GM18507 (cell line): ENCODE results near the gene PLCD1.

Experiments
- DNase-seq: peaks from one replicate; pipeline ENCODE4 v3.0.0; 2011; ENCODE audit warnings: low read depth; ENCODE audit not compliant: insufficient read length; ENCODE audit errors: extremely low spot score
- FAIRE-seq: peaks from 2 replicates; lab custom pipeline; 2011; peaks lifted over from hg19 to GRCh38; lab: Jason Lieb, UNC

Gene PLCD1

DNA sequence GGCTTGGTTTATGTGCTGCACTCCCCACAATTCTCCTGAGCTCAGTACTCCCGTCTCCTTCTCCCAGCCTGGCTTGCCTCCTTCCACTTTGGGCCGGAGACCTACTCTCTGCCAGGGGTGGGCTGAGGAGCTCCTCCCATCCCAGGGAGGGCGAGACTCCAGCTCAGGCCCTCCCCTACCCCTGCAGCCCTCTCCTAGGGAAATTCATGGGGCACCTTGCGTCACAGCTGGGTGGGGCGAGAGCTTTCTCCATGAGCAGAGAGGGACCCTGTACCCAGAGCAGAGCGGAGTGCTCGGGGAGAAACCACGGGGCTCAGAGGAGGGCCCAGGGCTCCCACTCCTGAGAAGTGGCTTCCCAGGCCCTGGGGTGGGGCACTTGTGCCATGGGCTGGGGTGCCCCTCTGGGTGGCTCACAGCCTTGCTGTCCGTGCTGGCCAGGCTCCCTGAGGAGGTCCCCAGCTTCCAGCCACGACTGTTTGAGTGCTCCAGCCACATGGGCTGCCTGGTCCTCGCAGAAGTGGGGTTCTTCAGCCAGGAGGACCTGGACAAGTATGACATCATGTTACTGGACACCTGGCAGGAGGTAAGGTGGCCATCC lies 25.5 kb downstream of the PLCD1 start:
- FAIRE-seq = no peak
- DNase-seq = no peak

- FAIRE-seq (no peak), DNase-seq (no peak)
Measured at GRCh38 chr3:38003371-38003816, 26.0 kb downstream of the PLCD1 start.

- no peak for DNase-seq
- no peak for FAIRE-seq
Measured at GRCh38 chr3:38002940-38003339, 26.5 kb downstream of the PLCD1 start.

GRCh38 chr3:38002291-38002876 lies 27.1 kb downstream of the PLCD1 start:
- DNase-seq (no peak), FAIRE-seq (no peak)

DNA sequence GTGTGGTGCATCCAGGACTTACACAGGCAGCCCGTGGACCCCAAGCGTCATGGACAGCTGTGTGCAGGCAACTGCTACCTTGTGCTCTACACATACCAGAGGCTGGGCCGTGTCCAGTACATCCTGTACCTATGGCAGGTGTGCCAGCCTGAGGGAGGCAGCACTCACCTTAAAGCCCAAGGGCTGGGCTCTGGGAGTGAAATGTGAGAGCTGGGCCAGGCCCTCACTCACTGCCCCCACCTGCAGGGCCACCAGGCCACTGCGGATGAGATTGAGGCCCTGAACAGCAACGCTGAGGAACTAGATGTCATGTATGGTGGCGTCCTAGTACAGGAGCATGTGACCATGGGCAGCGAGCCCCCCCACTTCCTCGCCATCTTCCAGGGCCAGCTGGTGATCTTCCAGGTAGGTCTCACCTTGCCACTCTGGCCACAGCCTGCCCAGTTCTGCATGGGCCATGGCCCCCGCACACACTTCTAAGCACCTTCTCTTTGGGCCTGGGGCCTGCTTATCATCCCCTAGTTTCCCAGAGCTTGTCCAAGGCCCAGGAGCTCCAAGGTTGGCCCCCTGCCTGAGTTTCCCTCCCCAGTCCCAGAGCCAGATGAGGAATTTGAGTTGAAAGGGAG lies 27.9 kb downstream of the PLCD1 start:
- DNase-seq (no peak), FAIRE-seq (no peak)

DNA sequence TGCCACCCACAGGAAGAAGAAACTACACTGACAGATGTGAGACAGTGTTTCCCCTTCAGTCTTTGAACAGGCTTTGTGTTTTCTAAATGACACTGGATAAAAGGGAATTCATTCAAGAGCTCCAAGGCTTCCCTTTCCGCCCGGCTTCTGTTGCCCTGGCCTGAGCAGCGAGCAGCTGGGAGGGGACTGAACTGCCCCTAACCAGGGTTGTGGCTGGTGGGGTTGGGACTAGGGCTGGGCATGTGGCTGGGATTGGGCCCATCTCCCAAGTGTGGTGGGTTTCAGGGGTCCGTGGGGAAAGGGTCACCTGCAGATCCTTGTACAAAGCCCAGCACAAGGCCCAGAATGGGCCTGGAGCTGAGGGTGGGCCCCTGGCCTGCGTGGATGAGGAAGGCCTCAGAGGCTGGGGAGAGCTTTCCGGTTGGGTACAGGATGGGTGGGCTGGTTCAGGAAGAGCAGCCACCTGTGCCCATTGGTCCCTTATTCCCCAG lies 28.4 kb downstream of the PLCD1 start:
- DNase-seq (no peak), FAIRE-seq (no peak)

DNA sequence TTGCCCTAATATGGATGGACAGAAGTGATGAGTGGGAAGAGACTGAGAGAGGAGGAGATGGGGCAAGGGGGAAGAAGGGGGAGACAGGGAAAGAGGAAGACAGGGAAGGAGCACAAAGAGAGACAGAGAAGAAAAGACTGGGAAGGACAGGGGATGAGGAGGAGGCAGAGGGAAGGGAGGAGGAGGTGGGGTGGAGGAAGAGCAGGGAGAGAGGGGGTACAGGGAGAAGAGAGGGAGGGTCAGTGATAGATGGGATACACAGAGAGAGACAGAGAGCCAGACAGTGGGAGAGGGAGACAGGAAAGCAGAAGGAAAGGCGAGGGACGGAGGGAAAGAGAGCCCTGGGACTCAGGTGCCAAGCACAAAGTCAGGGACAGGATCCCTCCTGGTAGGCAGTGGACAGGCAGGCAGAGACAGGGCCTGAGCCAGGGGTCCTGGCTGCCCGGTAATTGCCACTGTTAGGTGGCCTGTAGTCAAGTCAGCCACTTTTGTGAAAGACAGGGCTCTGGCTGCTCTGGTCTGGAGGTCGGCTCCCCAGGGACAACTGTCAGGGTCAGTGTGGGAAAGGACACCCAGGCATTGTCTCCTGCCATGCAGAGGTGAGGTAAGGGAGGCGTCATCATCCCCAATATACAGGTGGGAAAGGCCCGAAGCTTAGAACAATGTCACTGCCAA lies 29.1 kb downstream of the PLCD1 start:
- FAIRE-seq = no peak
- DNase-seq = no peak

GRCh38 chr3:37999836-38000235 lies 29.6 kb downstream of the PLCD1 start:
- DNase-seq (no peak), FAIRE-seq (no peak)

DNA sequence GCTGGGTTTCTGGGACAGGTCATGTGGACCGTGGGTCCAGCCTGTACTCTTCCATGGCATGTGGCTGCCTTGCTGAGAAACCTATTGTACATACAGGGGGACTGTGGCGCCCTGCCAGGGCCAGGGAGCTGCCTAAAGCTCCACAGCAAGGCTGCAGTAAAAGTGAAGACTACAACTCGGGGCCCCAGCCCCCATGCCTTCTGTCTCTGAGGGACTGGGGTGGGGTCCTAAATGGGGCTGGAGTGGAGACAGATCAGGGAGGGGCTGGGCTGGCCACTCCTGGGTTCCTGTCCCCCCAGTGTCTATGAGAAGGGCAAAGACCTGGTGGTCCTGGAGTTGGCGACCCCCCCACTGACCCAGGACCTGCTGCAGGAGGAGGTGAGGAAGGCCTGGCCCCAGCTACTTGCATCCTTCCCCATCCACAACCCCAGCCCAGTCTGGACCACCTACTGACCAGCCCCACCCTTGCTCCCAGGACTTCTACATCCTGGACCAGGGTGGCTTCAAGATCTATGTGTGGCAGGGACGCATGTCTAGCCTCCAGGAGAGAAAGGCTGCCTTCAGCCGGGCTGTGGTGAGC lies 31.6 kb downstream of the PLCD1 start:
- DNase-seq (no peak), FAIRE-seq (no peak)

GRCh38 chr3:37997342-37997741 lies 32.1 kb downstream of the PLCD1 start:
- no peak for DNase-seq
- no peak for FAIRE-seq

DNA sequence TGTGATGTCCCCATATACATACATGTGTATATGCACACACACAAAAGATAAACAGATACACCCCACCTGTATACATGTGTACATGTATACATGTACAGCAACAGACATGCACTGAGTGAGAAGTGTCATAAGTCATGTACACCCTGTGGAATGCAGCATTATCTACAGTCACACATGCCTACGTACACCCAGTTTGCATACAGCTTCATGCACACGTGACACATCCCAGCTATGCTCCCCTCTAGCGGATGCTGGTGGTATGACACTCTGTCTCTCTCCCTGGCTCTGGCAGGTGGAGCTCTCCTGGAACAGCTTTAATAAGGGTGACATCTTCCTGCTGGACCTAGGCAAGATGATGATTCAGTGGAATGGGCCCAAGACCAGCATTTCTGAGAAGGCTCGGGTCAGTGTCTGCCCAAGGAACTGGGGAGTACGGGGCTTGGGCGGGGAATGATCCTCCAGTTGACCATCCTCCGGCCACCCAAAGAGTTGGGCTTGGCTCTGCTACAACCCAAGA lies 32.6 kb downstream of the PLCD1 start:
- DNase-seq = peak; percentile 32
- peak; percentile 97 for FAIRE-seq

DNA sequence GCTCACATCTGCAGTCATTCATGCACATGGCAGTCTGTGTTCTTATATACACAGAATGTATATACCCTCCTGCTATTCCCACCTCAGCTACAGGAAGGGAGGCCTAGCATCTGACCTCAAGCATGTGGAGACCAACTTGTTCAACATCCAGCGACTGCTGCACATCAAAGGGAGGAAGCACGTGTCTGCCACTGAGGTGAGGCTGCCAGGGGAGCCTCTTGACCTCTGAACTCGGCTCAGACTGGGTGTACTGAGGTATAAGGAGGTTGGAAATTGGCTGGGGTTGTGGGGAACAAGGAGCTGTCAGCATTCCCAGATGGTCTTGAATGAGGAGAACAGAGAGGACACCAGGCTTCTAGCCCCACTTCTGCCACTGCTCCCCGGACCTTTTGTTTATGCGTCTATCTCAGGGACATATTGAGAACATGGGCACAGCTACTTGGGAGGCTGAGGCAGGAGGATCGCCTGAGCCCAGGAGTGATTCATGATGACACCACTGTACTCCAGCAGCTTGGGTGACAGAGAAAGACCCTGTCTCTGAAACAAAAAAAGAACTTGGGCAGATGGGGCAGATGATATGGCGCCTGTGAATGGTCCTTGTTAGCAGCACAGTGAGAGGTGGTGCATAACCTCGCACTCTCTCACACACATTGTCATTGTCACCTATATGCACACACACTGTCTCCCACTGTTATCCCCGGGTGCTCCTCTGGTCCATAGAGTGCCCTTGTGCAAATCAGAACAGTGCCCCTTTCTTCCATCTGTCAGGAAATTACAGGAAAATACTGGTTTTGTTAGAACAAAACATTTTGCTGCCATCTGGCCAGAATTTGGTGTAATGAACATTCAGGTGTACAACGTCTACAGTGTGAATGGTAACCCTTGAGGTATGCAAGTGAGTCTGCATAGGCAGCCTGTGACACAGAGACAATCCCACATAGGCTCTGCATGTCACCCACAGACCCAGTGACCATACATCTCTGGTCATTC lies 33.5 kb downstream of the PLCD1 start:
- DNase-seq (no peak), FAIRE-seq (no peak)

DNA sequence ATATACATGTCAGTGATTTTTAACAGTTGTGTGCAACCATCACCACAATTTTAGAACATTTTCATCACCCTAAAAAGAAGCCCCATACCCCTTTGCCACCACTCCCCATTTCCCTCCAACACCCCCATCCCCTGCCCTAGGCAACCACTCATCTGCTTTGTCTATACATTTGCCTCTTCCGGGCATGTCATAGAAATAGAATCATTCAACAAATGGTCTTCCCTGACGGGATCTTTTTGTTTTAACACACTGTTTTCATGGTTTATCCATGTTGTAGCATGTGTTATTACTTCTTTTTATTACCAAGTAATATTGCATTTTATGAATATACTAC lies 34.8 kb downstream of the PLCD1 start:
- no peak for DNase-seq
- no peak for FAIRE-seq

DNA sequence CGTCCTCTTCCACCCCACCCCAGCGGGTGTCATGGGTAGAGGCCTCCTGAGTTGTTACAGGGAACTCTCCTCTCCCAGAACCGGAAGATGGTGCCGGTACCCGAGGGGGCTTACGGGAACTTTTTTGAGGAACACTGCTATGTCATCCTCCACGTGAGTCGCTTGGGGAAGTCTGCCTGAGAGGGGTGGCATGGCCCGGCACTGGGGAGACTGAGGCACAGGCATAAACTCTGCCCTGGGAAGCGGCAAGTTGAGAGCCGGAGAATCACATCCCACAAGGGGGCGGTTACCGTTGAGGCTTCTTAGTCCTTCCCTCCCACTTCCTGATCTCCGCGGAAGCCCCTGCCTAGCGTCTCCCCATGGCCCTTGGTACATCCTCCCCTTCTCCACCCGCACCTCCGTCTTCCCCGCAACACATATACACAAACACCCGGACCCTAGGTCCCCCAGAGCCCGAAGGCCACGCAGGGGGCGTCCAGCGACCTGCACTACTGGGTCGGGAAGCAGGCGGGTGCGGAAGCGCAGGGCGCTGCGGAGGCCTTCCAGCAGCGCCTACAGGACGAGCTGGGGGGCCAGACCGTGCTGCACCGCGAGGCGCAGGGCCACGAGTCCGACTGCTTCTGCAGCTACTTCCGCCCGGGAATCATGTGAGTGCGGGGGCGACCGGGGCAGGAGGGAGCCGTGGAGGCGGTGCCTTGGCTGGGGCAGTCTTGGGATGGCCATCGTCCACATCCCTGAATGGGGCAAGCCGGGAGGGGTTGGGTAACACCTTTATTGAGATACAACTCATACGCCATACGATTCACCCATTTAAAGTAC lies 35.4 kb downstream of the PLCD1 start:
- FAIRE-seq = peak; percentile 82
- peak; percentile 32 for DNase-seq

DNA sequence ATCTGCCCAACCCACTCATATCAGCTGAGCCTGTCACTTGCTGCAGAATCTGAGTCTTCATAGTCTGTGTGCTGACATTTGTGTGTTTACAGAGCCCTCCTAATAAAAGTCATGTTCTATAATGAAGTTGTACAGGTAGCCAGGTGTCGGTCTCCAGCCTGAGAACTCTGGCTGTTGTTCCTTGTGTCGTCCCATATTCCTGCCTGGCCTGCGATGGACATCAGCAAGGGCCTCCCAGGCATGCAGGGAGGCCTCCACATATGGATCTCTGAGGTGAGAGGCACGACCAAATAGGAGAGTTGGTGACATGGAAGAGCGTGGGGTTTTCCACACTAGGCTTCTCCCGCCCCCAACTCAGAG lies 36.0 kb downstream of the PLCD1 start:
- DNase-seq (no peak), FAIRE-seq (no peak)

GRCh38 chr3:37993067-37993455 lies 36.4 kb downstream of the PLCD1 start:
- peak; percentile 65 for FAIRE-seq
- no peak for DNase-seq

DNA sequence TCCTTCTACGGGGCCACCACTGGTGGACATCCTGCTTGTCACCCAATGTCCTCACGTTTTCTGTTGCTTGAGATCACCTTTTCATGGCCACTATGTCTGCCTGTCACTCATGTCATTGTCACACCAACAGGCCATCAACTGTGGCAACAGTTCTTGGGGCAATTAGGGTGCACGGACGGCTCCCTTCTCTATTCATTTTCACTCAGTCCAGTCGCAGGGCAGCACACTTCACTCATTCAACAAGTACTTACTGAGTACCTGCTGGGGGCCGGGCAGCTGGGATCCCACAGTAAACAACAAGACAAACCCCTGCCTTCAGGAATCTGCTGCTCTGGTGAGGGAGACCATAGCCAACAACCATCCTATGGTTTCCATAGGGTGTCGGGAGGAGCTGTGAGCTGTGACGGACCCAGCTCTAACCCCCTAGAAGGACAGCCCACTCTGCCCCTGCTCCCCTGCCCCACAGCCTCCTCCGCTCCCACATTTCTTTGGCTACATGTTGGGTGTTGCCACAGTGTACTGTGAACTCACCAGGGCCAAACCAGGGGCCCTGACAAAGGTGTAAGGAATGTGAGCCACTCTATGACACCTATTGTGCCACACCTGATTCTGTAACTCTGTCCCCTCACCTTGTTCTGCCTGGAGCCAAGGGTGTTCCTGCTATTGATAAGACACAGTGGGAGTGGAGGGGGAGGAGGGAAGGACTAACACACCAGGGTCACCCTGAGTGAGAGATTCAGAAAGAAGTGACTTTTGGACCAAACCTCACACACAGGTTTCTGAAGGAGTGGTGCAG lies 37.0 kb downstream of the PLCD1 start:
- DNase-seq = no peak
- FAIRE-seq = no peak

GRCh38 chr3:37991823-37992222 lies 37.6 kb downstream of the PLCD1 start:
- no peak for FAIRE-seq
- no peak for DNase-seq
